DOHH2 (cell line): Measurements from ENCODE around the gene VIT.

ENCODE experiments used
- H3F3A ChIP-seq: fragments of 200-600 bp; sonication (generic), shearing (Covaris generic); 2 replicates; pipeline ENCODE4 v1.6.0; 2016; ENCODE audit warnings: antibody characterized with exemption, mild to moderate bottlenecking; ENCODE audit not compliant: control insufficient read depth, insufficient read depth
- H3K27ac ChIP-seq: fragments of 200-600 bp; sonication (generic); 2 replicates; pipeline ENCODE4 v1.5.1; 2014; ENCODE audit warnings: low read depth, mild to moderate bottlenecking, low read length, moderate library complexity
- H3K27me3 ChIP-seq: fragments of 200-600 bp; sonication (generic); 2 replicates; pipeline ENCODE4 v1.6.1; 2014; ENCODE audit warnings: mild to moderate bottlenecking, low read length, mixed read lengths; ENCODE audit not compliant: control insufficient read depth
- H3K36me3 ChIP-seq: fragments of 200-600 bp; sonication (generic); 2 replicates; pipeline ENCODE4 v1.6.1; 2014; ENCODE audit warnings: mild to moderate bottlenecking, low read length, moderate library complexity, mixed read lengths; ENCODE audit not compliant: control insufficient read depth
- H3K4me1 ChIP-seq: fragments of 200-600 bp; sonication (generic); 2 replicates; pipeline ENCODE4 v1.6.1; 2014; ENCODE audit warnings: mild to moderate bottlenecking, low read length, mixed read lengths; ENCODE audit not compliant: control insufficient read depth
- H3K4me2 ChIP-seq: fragments of 200-600 bp; sonication (generic); 2 replicates; pipeline ENCODE4 v1.6.0; 2014; ENCODE audit warnings: mild to moderate bottlenecking, low read length, moderate library complexity
- H3K4me3 ChIP-seq: fragments of 200-600 bp; sonication (generic); 2 replicates; pipeline ENCODE4 v1.5.1; 2014; ENCODE audit warnings: mild to moderate bottlenecking, low read length, mixed read lengths
- H3K79me2 ChIP-seq: fragments of 200-600 bp; sonication (generic); 2 replicates; pipeline ENCODE4 v1.6.1; 2014; ENCODE audit warnings: mild to moderate bottlenecking, low read length, mixed read lengths; ENCODE audit not compliant: control insufficient read depth
- H3K9me2 ChIP-seq: fragments of 200-600 bp; sonication (generic); replicated peaks from 2 replicates; pipeline ENCODE4 v1.6.1; 2014; ENCODE audit warnings: mild to moderate bottlenecking, low read length, mixed read lengths; ENCODE audit not compliant: control insufficient read depth
- H3K9me3 ChIP-seq: fragments of 200-600 bp; sonication (generic); 2 replicates; pipeline ENCODE4 v1.6.1; 2014; ENCODE audit warnings: antibody characterized with exemption, low read length, mixed read lengths; ENCODE audit not compliant: control insufficient read depth, insufficient read depth
- H4K20me1 ChIP-seq: fragments of 200-600 bp; sonication (generic); 2 replicates; pipeline ENCODE4 v1.6.0; 2014; ENCODE audit warnings: low read depth, mild to moderate bottlenecking, antibody characterized with exemption, low read length, moderate library complexity; ENCODE audit not compliant: control insufficient read depth, insufficient read depth
- EZH2phosphoT487 ChIP-seq: fragments of 200-600 bp; sonication (generic); IDR thresholded peaks from 2 replicates; pipeline ENCODE4 v1.6.1; 2017; ENCODE audit warnings: borderline replicate concordance, mild to moderate bottlenecking, antibody characterized with exemption, low read length, moderate library complexity, mixed read lengths
- TF ChIP-seq, protein P1 (sequence below): fragments of 200-600 bp; sonication (generic); IDR thresholded peaks from one replicate; pipeline ENCODE4 v1.5.1; 2014; ENCODE audit warnings: antibody characterized with exemption, mild to moderate bottlenecking, low read depth, low read length; ENCODE audit not compliant: poor library complexity, severe bottlenecking

The VIT gene

DNA sequence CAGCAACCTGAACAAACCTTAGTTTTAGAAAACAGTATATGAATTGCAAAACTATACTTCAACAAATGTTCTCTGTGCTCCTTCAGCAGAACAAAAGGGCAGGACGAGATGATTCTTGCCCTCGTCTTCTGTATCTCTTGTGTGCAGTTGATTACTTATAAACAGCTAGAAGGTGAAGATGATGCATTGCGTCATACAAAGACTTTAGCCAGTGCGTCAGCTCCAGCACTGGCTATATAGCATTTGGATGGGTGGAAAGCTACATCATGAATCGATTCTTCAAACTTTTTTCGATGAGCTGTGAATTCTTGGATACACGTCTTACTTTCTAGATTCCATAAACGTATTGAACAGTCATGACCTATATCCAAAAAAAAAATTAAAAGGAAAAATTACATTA, 152.8 kb downstream of the VIT start:
- Histone ChIP-seq H3K27me3 (no peaks in the 10 kb centered on the region), H3F3A (no peaks in the 10 kb centered on the region), H3K9me2 (no peaks in the 10 kb centered on the region), H4K20me1 (no peaks in the 10 kb centered on the region), H3K4me2 (no peak overlapping the region), H3K27ac (no peak overlapping the region), H3K36me3 (peaks cover 11% of the 10 kb centered on the region), H3K9me3 (no peaks in the 10 kb centered on the region), H3K79me2 (no peaks in the 10 kb centered on the region), H3K4me1 (no peaks in the 10 kb centered on the region), H3K4me3 (no peak overlapping the region)
- TF ChIP-seq, protein P1, sequence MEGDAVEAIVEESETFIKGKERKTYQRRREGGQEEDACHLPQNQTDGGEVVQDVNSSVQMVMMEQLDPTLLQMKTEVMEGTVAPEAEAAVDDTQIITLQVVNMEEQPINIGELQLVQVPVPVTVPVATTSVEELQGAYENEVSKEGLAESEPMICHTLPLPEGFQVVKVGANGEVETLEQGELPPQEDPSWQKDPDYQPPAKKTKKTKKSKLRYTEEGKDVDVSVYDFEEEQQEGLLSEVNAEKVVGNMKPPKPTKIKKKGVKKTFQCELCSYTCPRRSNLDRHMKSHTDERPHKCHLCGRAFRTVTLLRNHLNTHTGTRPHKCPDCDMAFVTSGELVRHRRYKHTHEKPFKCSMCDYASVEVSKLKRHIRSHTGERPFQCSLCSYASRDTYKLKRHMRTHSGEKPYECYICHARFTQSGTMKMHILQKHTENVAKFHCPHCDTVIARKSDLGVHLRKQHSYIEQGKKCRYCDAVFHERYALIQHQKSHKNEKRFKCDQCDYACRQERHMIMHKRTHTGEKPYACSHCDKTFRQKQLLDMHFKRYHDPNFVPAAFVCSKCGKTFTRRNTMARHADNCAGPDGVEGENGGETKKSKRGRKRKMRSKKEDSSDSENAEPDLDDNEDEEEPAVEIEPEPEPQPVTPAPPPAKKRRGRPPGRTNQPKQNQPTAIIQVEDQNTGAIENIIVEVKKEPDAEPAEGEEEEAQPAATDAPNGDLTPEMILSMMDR: no peak
- TF ChIP-seq EZH2phosphoT487: no peak

DNA sequence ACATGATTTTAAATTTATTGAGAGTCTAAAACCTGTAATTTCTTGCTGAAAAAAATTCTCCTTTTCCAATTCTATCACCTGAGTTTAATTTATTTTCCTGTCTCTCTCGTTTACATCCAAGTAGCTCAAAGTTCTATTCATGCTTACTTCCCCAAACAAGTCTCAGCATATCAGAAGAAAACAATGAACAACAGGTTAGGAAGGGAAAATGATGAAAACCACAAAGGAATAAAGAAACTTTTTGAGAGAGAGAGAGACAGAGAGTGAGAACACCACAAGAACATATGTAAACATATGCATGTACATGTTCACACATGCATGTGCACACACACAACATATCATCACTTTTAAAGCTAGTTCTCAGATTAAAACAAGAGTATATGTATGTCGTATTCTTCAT, 157.7 kb downstream of the VIT start:
- Histone ChIP-seq H3K79me2 (no peaks in the 10 kb centered on the region), H3K27me3 (no peaks in the 10 kb centered on the region), H3K4me3 (no peak overlapping the region), H3K4me1 (no peaks in the 10 kb centered on the region), H4K20me1 (no peaks in the 10 kb centered on the region), H3K9me2 (no peaks in the 10 kb centered on the region), H3K4me2 (no peak overlapping the region), H3K9me3 (no peaks in the 10 kb centered on the region), H3K36me3 (peaks cover 17% of the 10 kb centered on the region), H3K27ac (no peak overlapping the region), H3F3A (no peaks in the 10 kb centered on the region)
- TF ChIP-seq, protein P1: no peak
- no peak for TF ChIP-seq EZH2phosphoT487

DNA sequence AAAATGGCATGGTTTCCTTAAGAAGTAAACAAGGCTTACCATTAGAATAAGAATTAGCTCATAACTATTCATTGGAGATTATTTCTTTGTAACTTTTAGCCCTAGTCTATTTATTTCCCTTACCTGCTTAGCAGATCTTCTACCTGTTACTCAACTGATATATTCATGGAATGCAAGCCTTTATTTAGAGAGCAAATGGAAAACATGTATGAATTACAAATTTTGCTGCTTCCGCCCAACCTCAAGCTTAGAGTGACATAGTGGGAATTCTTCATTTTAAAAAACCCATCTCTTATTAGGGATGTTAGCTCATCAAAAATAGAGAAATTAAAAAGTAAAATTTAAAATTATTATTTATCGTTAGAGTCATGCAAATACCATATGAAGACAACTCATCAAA, 158.9 kb downstream of the VIT start:
- H3K9me2 ChIP-seq: no peaks in the 10 kb centered on the region
- no peaks in the 10 kb centered on the region for H3K9me3 ChIP-seq
- H3K79me2 ChIP-seq: no peaks in the 10 kb centered on the region
- H3K27me3 ChIP-seq: no peaks in the 10 kb centered on the region
- peaks cover 11% of the 10 kb centered on the region for H3K36me3 ChIP-seq
- no peaks in the 10 kb centered on the region for H3F3A ChIP-seq
- TF ChIP-seq, protein P1: no peak
- no peak for TF ChIP-seq EZH2phosphoT487
- no peak overlapping the region for H3K4me3 ChIP-seq
- no peaks in the 10 kb centered on the region for H3K4me1 ChIP-seq
- no peaks in the 10 kb centered on the region for H4K20me1 ChIP-seq
- no peak overlapping the region for H3K4me2 ChIP-seq
- no peak overlapping the region for H3K27ac ChIP-seq

DNA sequence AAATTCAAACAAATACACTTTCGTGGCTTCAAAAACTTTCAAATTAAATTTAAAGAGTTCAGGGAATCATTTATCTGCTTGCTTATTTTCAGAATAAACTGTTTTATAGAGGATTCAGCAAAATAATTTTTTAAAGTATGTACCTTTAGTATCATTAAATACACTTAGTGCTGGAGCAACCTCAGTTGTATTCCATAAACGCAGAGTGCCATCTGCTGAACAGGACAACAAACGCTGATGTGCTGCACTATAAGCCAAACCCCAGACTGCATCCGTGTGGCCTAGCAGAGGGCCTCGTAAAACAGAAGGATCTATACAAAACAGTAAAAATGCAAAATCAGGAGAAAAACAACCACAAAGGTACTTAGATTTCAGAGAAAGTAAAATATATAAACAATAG, 161.2 kb downstream of the VIT start:
- H3K9me3 ChIP-seq: no peaks in the 10 kb centered on the region
- H3K4me1 ChIP-seq: no peaks in the 10 kb centered on the region
- no peaks in the 10 kb centered on the region for H3K79me2 ChIP-seq
- H3K36me3 ChIP-seq: peaks cover 11% of the 10 kb centered on the region
- no peaks in the 10 kb centered on the region for H3F3A ChIP-seq
- no peaks in the 10 kb centered on the region for H3K27me3 ChIP-seq
- H3K27ac ChIP-seq: no peak overlapping the region
- H3K4me3 ChIP-seq: no peak overlapping the region
- H3K9me2 ChIP-seq: no peaks in the 10 kb centered on the region
- H3K4me2 ChIP-seq: no peak overlapping the region
- no peak for TF ChIP-seq EZH2phosphoT487
- TF ChIP-seq, protein P1: no peak
- H4K20me1 ChIP-seq: no peaks in the 10 kb centered on the region
